ENCODE results near the gene IL24.
"Not testable (repeated sequence)": the region's sequence is repeated elsewhere in the genome, so short reads cannot be mapped to it uniquely, and the experiment has no call there.

The IL24 gene

GRCh38 chr1:206904423-206905142, 7.3 kb downstream of the IL24 start:
- no peak for DNase-seq (ENCODE audit: low read depth)

GRCh38 chr1:206905295-206906164, 8.3 kb downstream of the IL24 start:
- no peak for DNase-seq (ENCODE audit: low read depth)

- no peak for DNase-seq (ENCODE audit: low read depth)
These were observed 10.2 kb downstream of the IL24 start for GRCh38 chr1:206907304-206907991.

- no peak for DNase-seq (ENCODE audit: low read depth)
These were observed 10.8 kb downstream of the IL24 start for GRCh38 chr1:206908038-206908437.

GRCh38 chr1:206909161-206909882, 12.1 kb downstream of the IL24 start:
- DNase-seq (ENCODE audit: low read depth), result no peak

GRCh38 chr1:206909883-206910318, 12.7 kb downstream of the IL24 start:
- DNase-seq (ENCODE audit: low read depth), result no peak

GRCh38 chr1:206911064-206911663, 13.9 kb downstream of the IL24 start:
- no peak for DNase-seq (ENCODE audit: low read depth)

GRCh38 chr1:206912445-206913095, 15.3 kb downstream of the IL24 start:
- DNase-seq (ENCODE audit: low read depth), result no peak

- DNase-seq (ENCODE audit: low read depth), result no peak
These were observed 16.7 kb downstream of the IL24 start for GRCh38 chr1:206913766-206914537.

- no peak for DNase-seq (ENCODE audit: low read depth)
These were observed 17.9 kb downstream of the IL24 start for GRCh38 chr1:206915030-206915735.

- no peak for DNase-seq (ENCODE audit: low read depth)
These were observed 18.9 kb downstream of the IL24 start for GRCh38 chr1:206916000-206916709.

- no peak for DNase-seq (ENCODE audit: low read depth)
These were observed 20.8 kb downstream of the IL24 start for GRCh38 chr1:206918076-206918475.

GRCh38 chr1:206921772-206922265, 24.6 kb downstream of the IL24 start, which contains the start of gene FCMR:
Gene FCMR (minus strand): TSS chr1:206921941. CDS start chr1:206921854, 87 bp downstream.
- no peak for DNase-seq (ENCODE audit: low read depth)

GRCh38 chr1:206922524-206922923, 25.3 kb downstream of the IL24 start:
- no peak for DNase-seq (ENCODE audit: low read depth)

- no peak for DNase-seq (ENCODE audit: low read depth)
These were observed 26.0 kb downstream of the IL24 start for GRCh38 chr1:206923009-206923960.

GRCh38 chr1:206923961-206924557, 26.8 kb downstream of the IL24 start:
- DNase-seq (ENCODE audit: low read depth), result not testable (repeated sequence)

- DNase-seq (ENCODE audit: low read depth), result no peak
These were observed 27.4 kb downstream of the IL24 start for GRCh38 chr1:206924592-206925105.
